Cardiac ventricle fibroblast (primary cell): Measurements from ENCODE around the gene SRSF6. TPM values are rescaled to one million over a fixed set of nuclear protein-coding genes. Genes with fewer than 3 reads are reported as not detected.

Experiments
- total RNA-seq: library from RNA; depleted of rRNA; stranded (reverse); fragments of >200 nt; gene quantifications from 2 replicates; pipeline ENCODE4 v1.2.3, GENCODE V29; 2015

SRSF6 gene
- 45.3 and 48.3 TPM in 2 replicates for total RNA-seq

DNA sequence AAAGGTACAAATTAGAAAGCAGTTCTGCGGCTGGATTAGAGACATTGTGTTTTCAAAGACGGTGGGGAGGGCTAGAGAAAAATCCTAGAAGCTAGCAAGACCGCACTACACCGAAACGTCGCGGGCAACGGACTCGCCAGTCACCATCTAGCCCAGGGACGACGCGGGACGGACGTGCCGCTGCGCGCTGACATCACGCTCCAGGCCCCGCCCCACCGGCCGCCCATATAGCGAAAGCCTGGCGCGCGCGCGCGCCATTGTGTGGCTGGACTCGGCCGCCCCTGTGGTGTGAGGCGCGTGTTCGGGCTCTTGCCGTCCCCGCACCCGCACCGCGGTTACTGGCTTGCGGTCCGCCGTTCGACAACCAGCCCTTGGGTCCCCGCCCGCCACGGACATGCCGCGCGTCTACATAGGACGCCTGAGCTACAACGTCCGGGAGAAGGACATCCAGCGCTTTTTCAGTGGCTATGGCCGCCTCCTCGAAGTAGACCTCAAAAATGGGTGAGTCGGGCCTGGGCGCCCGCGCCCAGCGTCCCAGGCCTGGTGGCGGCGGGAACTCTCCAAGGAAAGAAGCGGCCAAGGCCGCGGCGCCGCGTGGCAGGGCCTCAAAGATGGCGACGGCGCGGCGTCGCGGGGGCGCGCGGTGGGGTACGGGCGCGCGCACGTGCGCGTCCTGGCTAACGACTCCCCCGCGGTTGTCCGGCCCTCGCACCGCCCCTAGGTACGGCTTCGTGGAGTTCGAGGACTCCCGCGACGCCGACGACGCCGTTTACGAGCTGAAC, at the start of gene SRSF6:
Gene SRSF6, plus strand, starts transcription at position 257 of the 782 bp plus-strand sequence. Its CDS starts 138 bp downstream, at position 395.

DNA sequence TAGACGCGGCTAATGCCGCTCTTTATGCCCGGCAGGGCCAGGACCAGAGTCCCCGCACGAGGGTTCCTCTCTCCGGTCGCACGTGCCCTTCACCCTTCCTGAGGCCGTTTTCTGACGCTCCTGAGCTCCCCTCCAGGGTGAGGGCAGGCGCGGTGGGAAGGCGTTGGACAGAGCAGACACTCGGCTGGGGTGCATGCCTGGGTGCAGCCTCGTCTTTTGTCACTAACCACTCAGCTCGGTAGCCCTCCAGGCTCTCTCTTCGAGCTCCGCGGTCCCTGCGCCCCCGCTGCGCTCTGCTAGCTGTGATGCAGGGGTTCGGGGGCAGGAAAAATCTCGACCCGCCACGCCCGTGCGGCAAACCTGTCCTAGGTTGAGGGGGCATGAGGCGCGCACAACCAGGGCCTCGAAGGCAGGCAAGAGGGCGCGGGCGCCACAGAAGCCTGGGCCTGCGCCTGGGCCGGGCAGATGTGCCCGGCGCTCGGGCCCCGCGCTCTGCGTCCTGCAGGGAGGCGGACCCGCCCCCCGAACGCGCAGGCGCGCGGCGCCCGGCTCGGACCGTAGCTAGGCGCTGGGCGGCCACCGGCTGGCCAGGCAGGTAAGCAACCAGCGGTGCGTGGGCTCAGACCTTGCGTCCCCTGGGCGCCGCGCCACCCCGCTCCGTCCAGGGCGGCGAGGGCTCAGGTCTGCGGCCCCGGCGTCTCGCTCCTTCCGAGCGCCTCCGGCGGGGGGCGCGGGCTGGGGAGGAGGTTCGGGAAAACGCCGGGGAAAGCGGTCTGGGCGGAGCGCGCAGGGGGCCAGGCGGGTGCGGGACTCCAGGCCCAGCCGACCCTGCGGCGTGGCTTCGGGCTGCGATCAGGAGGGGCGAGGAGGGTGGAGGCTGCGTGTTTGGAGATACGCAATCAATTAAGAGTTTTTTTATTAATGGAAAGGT, 49.7 kb downstream of the SRSF6 start, which contains the start of gene L3MBTL1:
Gene L3MBTL1, plus strand, starts transcription at position 548 of the 931 bp plus-strand sequence. CDS start 5,807 bp downstream, outside the sequence.

Other genes starting within 250 kb of the SRSF6 start
- 1.6 and 1.9 TPM in 2 replicates for gene L3MBTL1, start 49.8 kb downstream of the SRSF6 start, total RNA-seq
- 0.69 and 0.93 TPM in 2 replicates for gene SGK2, start 101.1 kb downstream of the SRSF6 start, total RNA-seq
- gene IFT52, start 133.0 kb downstream of the SRSF6 start, total RNA-seq: 15.3 and 24.7 TPM in 2 replicates
- gene MYBL2, start 209.2 kb downstream of the SRSF6 start, total RNA-seq: 1.4 and 1.6 TPM in 2 replicates